ENCODE results near the gene WRAP53.
A peak's percentile ranks its signal among the peaks of the same experiment; 100 is the strongest.

The WRAP53 gene

DNA sequence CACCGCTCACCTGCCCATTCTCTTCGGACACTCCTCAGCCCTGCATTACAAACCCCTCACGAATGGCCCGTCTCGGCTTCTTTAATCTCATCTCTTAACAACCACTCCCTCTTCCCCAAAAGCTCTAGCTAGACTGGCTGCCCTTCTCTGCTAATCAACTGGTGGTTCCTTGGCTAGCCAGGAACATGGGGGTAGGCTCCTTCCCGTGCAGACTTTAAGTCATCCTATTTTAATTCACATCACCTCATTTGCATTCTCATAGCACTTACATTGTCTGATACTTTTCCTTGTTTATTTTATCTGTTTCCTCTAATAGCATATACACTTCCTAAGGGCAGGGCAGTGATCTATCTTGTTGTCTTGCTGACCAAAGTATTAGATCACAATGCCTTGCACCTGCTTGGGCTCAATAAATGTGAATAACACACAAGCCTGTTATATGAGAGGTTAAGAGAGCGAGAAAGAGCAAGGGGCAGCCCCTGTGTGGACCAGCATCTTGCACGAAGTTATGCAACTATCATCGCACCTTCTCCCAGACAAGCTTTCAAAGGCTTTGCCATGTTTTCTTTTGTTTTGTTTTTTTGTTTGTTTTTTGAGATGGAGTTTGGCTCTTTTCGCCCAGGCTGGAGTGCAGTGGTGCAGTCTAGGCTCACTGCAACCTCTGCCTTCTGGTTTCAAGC lies 10.7 kb upstream of the WRAP53 start:
- FAIRE-seq = no peak

DNA sequence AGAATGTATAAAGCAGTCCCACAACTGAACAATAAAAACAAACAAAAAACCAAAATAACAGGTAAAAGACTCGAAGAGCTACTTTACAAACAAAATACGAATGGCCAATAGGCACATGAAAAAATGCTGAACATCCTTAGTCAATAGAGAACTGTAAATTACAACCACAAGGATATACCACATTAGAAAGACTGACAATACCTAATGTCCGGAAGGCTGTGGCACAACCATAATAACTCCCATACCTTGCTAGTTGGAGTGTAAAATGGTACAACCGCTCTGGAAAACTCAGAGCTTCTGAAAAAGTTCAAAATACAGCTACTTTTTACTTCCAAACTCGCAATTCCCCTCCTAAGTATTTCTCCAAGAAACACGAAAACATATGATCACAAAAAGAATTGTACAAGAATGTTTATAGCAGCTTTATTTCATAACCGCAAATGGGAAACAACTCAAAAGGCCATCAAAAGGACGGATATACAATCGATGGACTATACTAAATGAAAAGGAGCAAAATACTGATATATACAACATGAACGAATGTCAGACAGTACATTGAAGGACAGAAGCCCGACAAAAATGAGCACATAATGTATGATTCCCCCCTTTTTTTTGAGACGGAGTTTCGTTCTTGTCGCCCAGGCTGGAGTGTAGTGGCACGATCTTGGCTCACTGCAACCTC lies 3.3 kb upstream of the WRAP53 start:
- FAIRE-seq (no peak), DNase-seq (ENCODE audit: insufficient read length, low spot score) (no peak)

More for the DNA sequence above, 10.7 kb upstream of the WRAP53 start:
- DNase-seq (ENCODE audit: insufficient read length, low spot score) = no peak

DNA sequence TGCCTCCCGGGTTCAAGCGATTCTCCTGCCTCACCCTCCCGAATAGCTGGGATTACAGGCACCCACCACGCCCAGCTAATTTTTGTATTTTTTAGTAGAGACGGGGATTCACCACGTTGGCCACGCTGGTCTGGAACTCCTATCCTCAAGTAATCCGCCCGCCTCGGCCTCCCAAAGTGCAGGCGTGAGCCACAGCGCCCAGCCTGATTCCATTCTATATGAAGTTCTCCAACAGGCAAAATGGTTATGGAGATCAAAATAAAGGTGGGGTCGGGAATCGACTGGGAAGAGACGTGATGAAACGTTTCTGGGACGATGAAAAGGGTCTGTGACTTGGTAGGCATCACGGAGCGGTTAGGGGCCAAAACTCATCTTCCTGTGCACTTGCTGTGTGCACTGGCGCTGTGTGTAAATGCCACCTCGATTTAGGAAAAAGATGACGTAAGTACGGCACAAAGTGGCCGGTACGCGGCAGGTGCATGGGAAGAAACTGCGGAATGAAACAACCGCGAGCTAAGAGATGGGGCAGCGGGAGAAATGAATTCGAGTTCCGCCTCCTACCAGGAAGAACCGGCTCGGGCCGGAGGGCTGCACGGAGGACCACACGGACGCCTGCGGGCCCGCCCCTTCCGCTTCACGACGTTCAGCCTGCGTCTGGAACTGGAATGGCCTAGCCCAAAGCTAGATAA lies 2.6 kb upstream of the WRAP53 start:
- DNase-seq (ENCODE audit: insufficient read length, low spot score) = peak; percentile 92
- FAIRE-seq = no peak

- DNase-seq (ENCODE audit: insufficient read length, low spot score) (peak; percentile 77), FAIRE-seq (no peak)
Observed at GRCh38 chr17:7686222-7687071, 1.8 kb upstream of the WRAP53 start.

DNA sequence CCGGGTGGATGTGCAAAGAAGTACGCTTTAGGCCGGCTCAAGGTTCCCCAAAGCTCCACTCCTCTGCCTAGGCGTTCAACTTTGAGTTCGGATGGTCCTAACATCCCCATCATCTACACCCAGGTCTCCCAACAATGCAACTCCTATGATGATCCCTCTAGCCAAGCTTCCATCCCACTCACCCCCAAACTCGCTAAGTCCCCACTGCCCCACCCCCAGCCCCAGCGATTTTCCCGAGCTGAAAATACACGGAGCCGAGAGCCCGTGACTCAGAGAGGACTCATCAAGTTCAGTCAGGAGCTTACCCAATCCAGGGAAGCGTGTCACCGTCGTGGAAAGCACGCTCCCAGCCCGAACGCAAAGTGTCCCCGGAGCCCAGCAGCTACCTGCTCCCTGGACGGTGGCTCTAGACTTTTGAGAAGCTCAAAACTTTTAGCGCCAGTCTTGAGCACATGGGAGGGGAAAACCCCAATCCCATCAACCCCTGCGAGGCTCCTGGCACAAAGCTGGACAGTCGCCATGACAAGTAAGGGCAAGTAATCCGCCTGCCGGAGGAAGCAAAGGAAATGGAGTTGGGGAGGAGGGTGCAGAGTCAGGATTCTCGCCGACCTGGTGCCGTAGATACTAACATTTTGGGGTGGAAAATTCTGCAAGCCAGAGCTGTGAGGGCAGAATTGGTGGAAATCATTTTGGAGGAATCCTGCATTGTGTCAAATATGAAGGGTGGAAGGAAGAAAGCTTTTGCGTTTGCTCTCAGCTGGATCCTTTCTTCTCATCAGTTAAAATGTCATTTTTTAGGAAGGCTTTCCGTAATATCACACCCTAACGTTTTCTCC lies 987 bp upstream of the WRAP53 start, which contains the start of gene TP53:
Gene TP53, minus strand, starts transcription at position 419 of the 836 bp plus-strand sequence. CDS start 10,896 bp downstream, outside the sequence.
- DNase-seq (ENCODE audit: insufficient read length, low spot score) (peak; percentile 89), FAIRE-seq (peak; percentile 91)

- FAIRE-seq (no peak), DNase-seq (ENCODE audit: insufficient read length, low spot score) (no peak)
Observed at GRCh38 chr17:7688808-7689316, 585 bp downstream of the WRAP53 start.

- DNase-seq (ENCODE audit: insufficient read length, low spot score) = no peak
- no peak for FAIRE-seq
Observed at GRCh38 chr17:7695586-7695985, 7.3 kb downstream of the WRAP53 start.

GRCh38 chr17:7697828-7698588 lies 9.7 kb downstream of the WRAP53 start:
- DNase-seq (ENCODE audit: insufficient read length, low spot score) = no peak

GRCh38 chr17:7700510-7700909 lies 12.2 kb downstream of the WRAP53 start:
- no peak for DNase-seq (ENCODE audit: insufficient read length, low spot score)
- no peak for FAIRE-seq

More at GRCh38 chr17:7697828-7698588, 9.7 kb downstream of the WRAP53 start:
- FAIRE-seq = no peak

GRCh38 chr17:7701681-7702080 lies 13.4 kb downstream of the WRAP53 start:
- no peak for FAIRE-seq
- no peak for DNase-seq (ENCODE audit: insufficient read length, low spot score)

DNA sequence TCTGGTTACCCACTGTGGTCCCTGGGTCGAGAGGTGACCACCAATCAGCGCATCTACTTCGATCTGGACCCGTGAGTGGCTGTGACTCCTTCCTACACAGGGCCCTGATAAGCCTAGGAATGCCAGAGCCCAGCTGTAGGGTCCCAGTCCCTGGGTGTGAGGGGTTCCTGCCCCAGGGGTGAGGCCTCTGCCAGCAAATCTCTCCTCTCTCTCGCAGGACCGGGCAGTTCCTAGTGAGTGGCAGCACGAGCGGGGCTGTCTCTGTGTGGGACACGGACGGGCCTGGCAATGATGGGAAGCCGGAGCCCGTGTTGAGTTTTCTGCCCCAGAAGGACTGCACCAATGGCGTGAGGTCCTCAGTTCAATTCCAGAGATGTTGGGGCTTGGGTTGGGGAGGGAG lies 14.5 kb downstream of the WRAP53 start:
- no peak for FAIRE-seq
- no peak for DNase-seq (ENCODE audit: insufficient read length, low spot score)

DNA sequence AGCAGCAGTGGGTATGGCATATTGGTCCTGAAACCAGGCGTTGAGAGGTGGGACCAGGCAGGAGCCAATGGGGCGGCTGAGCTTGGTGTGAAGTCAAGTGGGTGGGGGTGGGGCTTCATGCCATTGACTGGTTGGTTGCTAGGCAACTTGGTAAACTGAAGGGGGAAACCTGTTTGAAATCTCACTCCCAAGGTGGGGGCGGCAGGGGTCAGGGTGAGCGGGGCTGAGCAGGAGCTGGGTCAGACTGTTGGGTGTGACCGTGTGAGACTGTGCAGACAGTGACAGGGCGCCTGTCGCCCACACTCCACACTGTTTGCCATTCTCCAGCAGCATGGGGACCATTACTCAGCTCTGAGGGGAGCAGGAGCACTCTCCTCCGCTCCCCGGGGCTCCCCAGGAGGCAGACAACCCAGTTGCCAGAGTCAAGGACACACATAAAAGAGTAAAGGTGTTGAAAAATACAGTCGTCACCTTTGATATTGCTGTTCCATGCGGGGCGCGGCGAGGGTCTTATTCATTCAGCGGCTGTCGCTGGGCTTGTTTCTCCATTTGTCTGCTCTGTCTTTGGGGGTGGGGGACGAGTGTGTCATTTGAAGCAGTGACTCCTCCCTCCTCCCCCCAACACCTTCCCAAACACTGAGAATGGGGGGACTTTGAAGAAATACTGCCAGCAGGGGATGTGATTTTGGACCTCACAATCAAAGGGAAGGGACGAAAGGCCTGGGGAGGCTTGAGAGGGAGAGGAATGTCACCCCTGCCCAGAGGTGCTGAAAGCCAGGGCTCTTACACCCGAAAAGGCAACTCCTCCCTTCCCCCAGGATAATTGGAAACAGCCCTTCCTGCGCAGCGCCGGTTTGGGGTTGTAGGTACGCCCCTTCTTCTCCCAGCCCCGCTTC lies 15.6 kb downstream of the WRAP53 start:
- FAIRE-seq = no peak
- no peak for DNase-seq (ENCODE audit: insufficient read length, low spot score)

DNA sequence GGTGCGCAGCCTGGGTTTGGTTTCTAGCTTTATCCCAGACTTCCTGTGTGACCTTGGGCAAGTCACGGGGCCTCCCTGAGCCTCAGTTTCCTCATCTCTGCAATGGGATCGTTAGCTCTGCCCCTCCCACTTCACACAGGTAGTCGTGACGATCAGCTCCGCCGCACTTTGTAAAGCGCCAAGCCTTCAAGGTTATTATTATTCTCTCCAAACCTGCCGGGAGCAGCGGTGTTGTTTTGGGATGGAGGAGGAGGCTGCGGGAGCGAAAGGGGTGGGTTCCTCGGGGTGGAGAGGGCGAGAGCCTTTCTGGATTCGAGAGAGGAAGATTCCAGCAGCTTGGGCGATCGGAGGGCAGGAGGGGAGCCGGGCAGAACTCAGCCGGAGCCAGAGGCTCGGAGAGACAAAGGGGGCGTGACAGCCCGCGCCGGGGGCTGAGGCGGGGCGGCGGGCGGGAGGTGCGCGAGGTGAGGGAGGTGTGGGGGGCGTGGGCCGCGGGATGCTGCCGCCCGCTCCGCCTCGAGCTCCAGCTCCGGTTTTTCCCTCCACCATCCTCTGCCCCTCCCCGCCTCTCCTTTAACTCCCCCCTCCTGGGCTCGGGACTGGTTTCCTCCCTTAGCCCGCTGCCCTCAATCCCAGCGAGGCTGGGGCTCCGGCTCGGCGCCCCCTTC lies 16.5 kb downstream of the WRAP53 start, which contains the start of gene EFNB3:
Gene EFNB3, plus strand, starts transcription at position 602 of the 668 bp plus-strand sequence. CDS start 397 bp downstream, outside the sequence.
- DNase-seq (ENCODE audit: insufficient read length, low spot score) (peak; percentile 78), FAIRE-seq (peak; percentile 31)

DNA sequence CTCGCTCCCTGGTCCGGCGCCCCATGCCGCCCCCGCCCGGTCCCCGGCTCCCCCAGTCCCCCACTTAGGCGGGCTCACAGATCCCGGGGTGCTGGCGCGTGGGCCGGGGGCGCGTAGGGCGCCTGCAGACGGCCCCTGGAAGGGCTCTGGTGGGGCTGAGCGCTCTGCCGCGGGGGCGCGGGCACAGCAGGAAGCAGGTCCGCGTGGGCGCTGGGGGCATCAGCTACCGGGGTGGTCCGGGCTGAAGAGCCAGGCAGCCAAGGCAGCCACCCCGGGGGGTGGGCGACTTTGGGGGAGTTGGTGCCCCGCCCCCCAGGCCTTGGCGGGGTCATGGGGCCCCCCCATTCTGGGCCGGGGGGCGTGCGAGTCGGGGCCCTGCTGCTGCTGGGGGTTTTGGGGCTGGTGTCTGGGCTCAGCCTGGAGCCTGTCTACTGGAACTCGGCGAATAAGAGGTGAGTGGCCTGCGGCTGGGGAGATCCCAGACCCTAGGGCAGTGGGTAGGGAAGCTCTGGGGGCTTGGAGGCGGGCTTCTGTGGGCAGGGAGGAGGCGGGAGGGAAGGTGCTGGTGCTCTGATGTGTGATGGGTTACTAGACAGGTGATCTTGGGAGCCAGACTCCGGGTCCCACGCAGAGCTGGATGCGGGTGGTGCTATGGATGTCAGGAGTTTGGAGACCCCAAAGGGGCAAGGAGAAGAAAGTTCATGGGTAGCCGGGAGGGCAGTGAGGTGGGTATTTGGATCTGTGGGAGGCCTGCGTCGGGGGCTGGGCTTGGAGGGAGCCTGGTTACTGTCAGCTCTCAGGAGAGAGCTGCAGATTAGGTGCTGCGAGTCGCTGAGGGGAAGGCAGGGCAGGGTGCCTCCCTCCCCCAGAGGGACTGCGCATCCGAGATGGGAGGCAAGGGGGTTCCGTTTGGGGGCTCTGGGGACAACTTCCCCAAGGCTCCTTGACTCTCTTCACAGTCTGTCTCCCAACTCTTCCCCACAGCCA lies 17.3 kb downstream of the WRAP53 start:
- FAIRE-seq (no peak), DNase-seq (ENCODE audit: insufficient read length, low spot score) (no peak)

GRCh38 chr17:7706631-7707354 lies 18.5 kb downstream of the WRAP53 start:
- FAIRE-seq = no peak
- DNase-seq (ENCODE audit: insufficient read length, low spot score) = no peak
